Kidney epithelial cell (primary cell): ENCODE measurements around the gene SLX1A. TPM values are rescaled to one million over a fixed set of nuclear protein-coding genes. Genes with fewer than 3 reads are reported as not detected.
"Not testable (repeated sequence)": the region's sequence is repeated elsewhere in the genome, so short reads cannot be mapped to it uniquely, and the experiment has no call there.

Source experiments
- DNase-seq: peaks from one replicate; pipeline ENCODE4 v3.0.0-alpha.2; 2010; ENCODE audit warnings: low read depth
- H3K27me3 ChIP-seq: 2 replicates; pipeline ENCODE4 v1.6.0; 2011; ENCODE audit warnings: low read length; ENCODE audit not compliant: control insufficient read depth, insufficient read depth
- H3K36me3 ChIP-seq: 2 replicates; pipeline ENCODE4 v1.5.1; 2011; ENCODE audit warnings: low read length; ENCODE audit not compliant: control insufficient read depth, insufficient read depth
- H3K4me3 ChIP-seq: 2 replicates; pipeline ENCODE4 v1.5.1; 2011; ENCODE audit warnings: low read depth, mild to moderate bottlenecking, control low read depth, low read length
- total RNA-seq: library from RNA; depleted of rRNA; stranded (reverse); fragments of >200 nt; gene quantifications from 2 replicates; pipeline ENCODE4 v1.2.3, GENCODE V29; 2015
- TF ChIP-seq, protein P1 (sequence below): IDR thresholded peaks from 2 replicates; pipeline ENCODE4 v1.5.1; 2011; ENCODE audit warnings: mild to moderate bottlenecking, moderate library complexity, low read length, control low read depth, inconsistent platforms; ENCODE audit not compliant: insufficient read depth, poor library complexity, severe bottlenecking

SLX1A gene
- total RNA-seq, 1 donor from 2014 or later, result 35.0 TPM

DNA sequence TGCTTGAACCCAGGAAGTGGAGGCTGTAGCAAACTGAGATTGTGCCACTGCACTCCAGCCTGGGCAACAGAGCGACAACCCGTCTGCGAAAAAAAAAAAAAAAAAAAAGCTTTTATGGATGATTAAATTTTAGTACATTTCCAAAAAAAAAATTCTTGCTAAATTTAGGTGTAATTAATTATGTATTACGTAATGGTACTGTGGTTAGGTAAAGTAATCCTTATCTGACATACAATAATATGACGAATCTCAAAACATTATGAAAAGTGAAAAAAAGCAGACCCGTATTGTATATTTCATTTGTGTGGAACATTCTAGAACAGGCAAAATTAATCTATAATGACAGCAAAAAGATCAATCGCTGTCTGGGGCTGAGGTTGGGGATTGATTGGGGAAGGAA lies 20.6 kb upstream of the SLX1A start:
- no peak for DNase-seq
- H3K4me3 ChIP-seq, result no peak overlapping the region
- H3K36me3 ChIP-seq, result no peaks in the 10 kb centered on the region
- no peaks in the 10 kb centered on the region for H3K27me3 ChIP-seq
- TF ChIP-seq, protein P1, sequence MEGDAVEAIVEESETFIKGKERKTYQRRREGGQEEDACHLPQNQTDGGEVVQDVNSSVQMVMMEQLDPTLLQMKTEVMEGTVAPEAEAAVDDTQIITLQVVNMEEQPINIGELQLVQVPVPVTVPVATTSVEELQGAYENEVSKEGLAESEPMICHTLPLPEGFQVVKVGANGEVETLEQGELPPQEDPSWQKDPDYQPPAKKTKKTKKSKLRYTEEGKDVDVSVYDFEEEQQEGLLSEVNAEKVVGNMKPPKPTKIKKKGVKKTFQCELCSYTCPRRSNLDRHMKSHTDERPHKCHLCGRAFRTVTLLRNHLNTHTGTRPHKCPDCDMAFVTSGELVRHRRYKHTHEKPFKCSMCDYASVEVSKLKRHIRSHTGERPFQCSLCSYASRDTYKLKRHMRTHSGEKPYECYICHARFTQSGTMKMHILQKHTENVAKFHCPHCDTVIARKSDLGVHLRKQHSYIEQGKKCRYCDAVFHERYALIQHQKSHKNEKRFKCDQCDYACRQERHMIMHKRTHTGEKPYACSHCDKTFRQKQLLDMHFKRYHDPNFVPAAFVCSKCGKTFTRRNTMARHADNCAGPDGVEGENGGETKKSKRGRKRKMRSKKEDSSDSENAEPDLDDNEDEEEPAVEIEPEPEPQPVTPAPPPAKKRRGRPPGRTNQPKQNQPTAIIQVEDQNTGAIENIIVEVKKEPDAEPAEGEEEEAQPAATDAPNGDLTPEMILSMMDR, result no peak

DNA sequence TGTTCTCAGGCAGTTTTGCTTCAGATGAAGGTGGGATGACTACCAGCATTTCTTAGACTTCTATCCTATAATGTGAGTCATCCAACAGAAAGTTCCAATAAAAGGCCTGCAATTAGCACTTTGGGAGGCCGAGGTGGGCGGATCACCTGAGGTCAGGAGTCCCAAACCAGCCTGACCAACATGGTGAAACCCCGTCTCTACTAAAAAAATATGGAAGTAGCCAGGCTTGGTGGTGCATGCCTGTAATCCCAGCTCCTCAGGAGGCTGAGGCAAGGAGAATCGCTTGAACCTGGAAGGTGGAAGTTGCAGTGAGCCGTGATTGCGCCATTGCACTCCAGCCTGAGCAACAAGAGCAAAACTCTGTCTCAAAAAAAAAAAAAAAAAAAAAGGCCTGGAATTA lies 16.8 kb upstream of the SLX1A start:
- DNase-seq, H3K36me3 ChIP-seq, H3K4me3 ChIP-seq, H3K27me3 ChIP-seq: not testable (repeated sequence)

DNA sequence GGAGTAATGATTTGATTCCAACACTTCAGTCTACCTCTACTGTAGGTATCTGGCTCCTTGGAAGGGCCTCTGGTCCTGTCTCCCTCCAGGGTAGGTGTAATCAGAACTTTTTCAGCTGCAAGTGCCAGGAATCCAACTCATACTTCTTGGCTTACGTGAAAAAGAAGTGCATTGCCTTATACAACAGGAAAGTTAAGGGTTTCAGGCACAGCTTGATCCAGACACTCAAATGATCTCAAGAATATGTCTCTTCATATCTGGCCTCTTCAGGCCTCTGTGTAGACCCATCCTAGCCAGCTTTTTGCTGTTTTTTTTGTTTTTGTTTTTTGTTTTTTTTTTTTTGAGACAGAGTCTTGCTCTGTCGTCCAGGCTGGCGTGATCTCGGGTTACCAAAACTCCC lies 14.5 kb upstream of the SLX1A start:
- Histone ChIP-seq H3K27me3 (no peaks in the 10 kb centered on the region), H3K4me3 (no peak overlapping the region), H3K36me3 (no peaks in the 10 kb centered on the region)
- DNase-seq, result no peak
- TF ChIP-seq, protein P1, result no peak

DNA sequence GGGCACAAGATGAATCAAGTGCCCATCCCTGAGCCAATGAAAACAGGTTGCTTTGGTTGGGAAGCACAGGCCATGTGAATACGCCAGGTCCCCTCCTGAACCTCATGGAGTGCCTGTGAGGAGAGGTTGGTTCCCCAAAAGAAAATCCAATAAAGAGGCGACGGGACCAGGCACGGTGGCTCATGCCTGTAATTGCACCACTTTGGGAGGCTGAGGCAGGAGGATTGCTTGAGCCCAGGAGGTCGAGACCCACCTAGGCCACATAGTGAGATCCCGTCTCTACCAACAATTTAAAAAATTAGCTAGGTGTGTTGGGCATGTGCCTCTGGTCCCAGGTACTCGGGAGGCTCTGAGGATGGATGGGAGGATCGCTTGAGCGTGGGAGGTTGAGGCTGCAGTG lies 13.7 kb upstream of the SLX1A start:
- H3K4me3 ChIP-seq, result no peak overlapping the region
- TF ChIP-seq, protein P1, result no peak
- no peaks in the 10 kb centered on the region for H3K27me3 ChIP-seq
- no peak for DNase-seq
- no peaks in the 10 kb centered on the region for H3K36me3 ChIP-seq

DNA sequence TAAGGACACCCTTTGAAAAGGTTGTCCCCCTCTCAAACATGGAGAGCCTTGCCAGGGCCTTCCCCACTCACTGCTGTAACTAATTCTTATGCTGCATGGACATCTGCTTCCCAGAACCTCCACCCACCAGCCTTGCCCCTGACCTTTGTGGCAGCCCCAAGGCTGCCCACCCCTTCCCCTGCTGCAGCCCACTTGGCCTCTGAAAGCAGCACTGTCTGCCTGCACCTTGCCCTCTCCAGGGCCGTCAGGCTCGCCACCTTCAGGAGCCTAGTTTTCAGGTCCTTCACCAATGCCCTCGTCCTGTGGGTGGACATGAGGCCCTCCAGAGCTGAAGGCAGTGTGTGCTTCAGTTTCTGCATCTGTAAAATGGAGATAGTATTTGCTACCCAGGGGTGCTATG lies 12.9 kb upstream of the SLX1A start:
- Histone ChIP-seq H3K36me3 (no peaks in the 10 kb centered on the region), H3K4me3 (no peak overlapping the region), H3K27me3 (no peaks in the 10 kb centered on the region)
- no peak for DNase-seq
- TF ChIP-seq, protein P1, result no peak

DNA sequence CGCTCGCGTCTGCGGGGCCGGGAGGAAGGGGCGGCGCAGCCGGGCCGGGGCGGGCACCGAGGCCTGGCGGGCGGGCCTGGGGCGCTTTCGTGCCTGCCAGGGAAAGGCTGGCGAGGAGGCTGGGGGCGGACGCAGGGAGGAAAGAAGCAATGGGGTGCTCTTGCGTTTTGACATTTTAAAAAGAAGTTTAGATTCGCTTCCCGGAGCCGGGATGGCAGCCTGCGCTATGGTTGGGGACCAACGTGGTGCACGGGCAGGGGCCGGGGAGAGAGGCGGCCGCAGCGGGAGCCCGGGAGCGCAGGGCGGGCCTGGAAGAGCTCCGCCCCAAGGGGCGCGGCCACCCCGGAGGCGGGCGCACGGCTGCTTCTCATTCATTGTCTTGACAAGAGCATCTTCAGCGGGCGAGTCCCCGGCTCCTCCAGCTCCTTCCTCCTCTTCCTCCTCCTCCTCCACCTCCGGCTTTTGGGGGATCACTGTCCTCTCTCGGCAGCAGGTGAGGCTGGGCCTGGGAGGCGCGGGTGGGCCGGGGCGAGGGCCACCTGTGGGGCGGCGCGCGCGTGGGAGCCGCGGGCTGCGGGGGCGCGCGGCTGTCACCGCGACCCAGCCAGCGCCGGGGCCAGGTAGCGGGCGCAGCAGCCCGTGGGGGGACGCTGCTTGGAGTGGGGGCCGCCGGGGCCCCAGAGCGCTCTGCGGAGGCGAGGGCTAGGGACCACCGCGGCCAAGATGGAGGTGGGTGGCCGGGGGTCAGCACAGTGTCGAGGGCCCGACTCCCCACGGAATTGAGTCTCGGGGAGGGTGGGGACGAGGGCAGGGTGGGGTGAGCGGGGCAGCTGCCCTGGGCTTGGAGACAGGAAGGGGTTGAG lies 10.2 kb upstream of the SLX1A start, which contains the start of gene CORO1A:
CORO1A (plus strand) TSS at position 370 of the 863 bp plus-strand sequence. CDS start 1,608 bp downstream, outside the sequence.
- TF ChIP-seq, protein P1, result no peak
- no peaks in the 10 kb centered on the region for H3K27me3 ChIP-seq
- no peaks in the 10 kb centered on the region for H3K36me3 ChIP-seq
- H3K4me3 ChIP-seq, result peak within 1 kb of the TSS; percentile 46
- DNase-seq, result no peak
